ENCODE data around the gene PLA2G2D. TPM values are rescaled to one million over a fixed set of nuclear protein-coding genes. Genes with fewer than 3 reads are reported as not detected.

The PLA2G2D gene
- total and polyA plus RNA-seq, 7 experiments from 2014 or later = not detected

Other genes with a start within 250 kb of the PLA2G2D start
- gene OTUD3, start 237.1 kb downstream of the PLA2G2D start, total RNA-seq = 10 to 100 TPM; 13.1 to 23.6 (median 20.8) TPM
- gene OTUD3, start 237.1 kb downstream of the PLA2G2D start, polyA plus RNA-seq = 1 to 10 TPM in 1 of 2 donors, under 1 TPM in 1; 0.97 to 2.4 TPM
- gene PLA2G2E, start 195.9 kb downstream of the PLA2G2D start, total RNA-seq = not detected
- not detected for gene PLA2G2E, start 195.9 kb downstream of the PLA2G2D start, polyA plus RNA-seq
- gene PLA2G2A, start 139.9 kb downstream of the PLA2G2D start, total RNA-seq = not detected
- gene PLA2G2A, start 139.9 kb downstream of the PLA2G2D start, polyA plus RNA-seq = not detected
- not detected for gene PLA2G5, start 49.3 kb downstream of the PLA2G2D start, total RNA-seq
- gene PLA2G5, start 49.3 kb downstream of the PLA2G2D start, polyA plus RNA-seq = not detected
- gene PLA2G2F, start 19.8 kb upstream of the PLA2G2D start, total RNA-seq = not detected
- not detected for gene PLA2G2F, start 19.8 kb upstream of the PLA2G2D start, polyA plus RNA-seq
- 1 to 10 TPM in 1 of 5 experiments, under 1 TPM in 2, not detected in 2; 0.37 to 1.1 (median 0.73) TPM for gene UBXN10, start 66.6 kb upstream of the PLA2G2D start, total RNA-seq
- under 1 TPM in 1 of 2 donors, not detected in 1; 0.03 TPM for gene UBXN10, start 66.6 kb upstream of the PLA2G2D start, polyA plus RNA-seq
- gene PLA2G2C, start 67.0 kb upstream of the PLA2G2D start, total RNA-seq = under 1 TPM in 1 of 5 experiments, not detected in 4; 0.46 TPM
- gene PLA2G2C, start 67.0 kb upstream of the PLA2G2D start, polyA plus RNA-seq = not detected
- under 1 TPM in 3 of 5 experiments, not detected in 2; 0.05 to 0.19 (median 0.08) TPM for gene VWA5B1, start 171.3 kb upstream of the PLA2G2D start, total RNA-seq
- under 1 TPM; 0.08 to 0.46 TPM for gene VWA5B1, start 171.3 kb upstream of the PLA2G2D start, polyA plus RNA-seq

All from naive thymus-derived CD4-positive, alpha-beta T cell (primary cell).